NOMO-1 (cell line): ENCODE results near the gene DIP2C.

Source experiments
- DNase-seq, 2 experiments: peaks; one replicate each; lab custom pipeline; 2025; ENCODE audit not compliant: unreplicated experiment in 2 of 2; lab: John Stamatoyannopoulos, UW

DIP2C gene

GRCh38 chr10:508726-509125 is 180.7 kb downstream of the DIP2C start:
- DNase-seq, result no peak

GRCh38 chr10:507908-508444 is 181.5 kb downstream of the DIP2C start:
- DNase-seq, result no peak

- DNase-seq, result no peak
Observed at GRCh38 chr10:507355-507699, 182.1 kb downstream of the DIP2C start.

GRCh38 chr10:506451-507354 is 182.8 kb downstream of the DIP2C start:
- no peak for DNase-seq

GRCh38 chr10:505419-505818 is 184.0 kb downstream of the DIP2C start:
- DNase-seq, result no peak

- DNase-seq, result no peak
Observed at GRCh38 chr10:504806-505205, 184.7 kb downstream of the DIP2C start.

GRCh38 chr10:504121-504611 is 185.3 kb downstream of the DIP2C start:
- DNase-seq, result no peak

GRCh38 chr10:501596-501995 is 187.9 kb downstream of the DIP2C start:
- no peak for DNase-seq

GRCh38 chr10:500876-501275 is 188.6 kb downstream of the DIP2C start:
- DNase-seq, result no peak

- DNase-seq, result no peak
Observed at GRCh38 chr10:499991-500390, 189.5 kb downstream of the DIP2C start.

GRCh38 chr10:498760-499435 is 190.6 kb downstream of the DIP2C start:
- DNase-seq, result no peak

GRCh38 chr10:497898-498451 is 191.5 kb downstream of the DIP2C start:
- DNase-seq, result no peak

GRCh38 chr10:497289-497688 is 192.2 kb downstream of the DIP2C start:
- DNase-seq, result no peak

- DNase-seq, result no peak
Observed at GRCh38 chr10:494556-494955, 194.9 kb downstream of the DIP2C start.

GRCh38 chr10:494149-494542 is 195.3 kb downstream of the DIP2C start:
- DNase-seq, result no peak

GRCh38 chr10:493391-494148 is 195.9 kb downstream of the DIP2C start:
- DNase-seq, result no peak

- no peak for DNase-seq
Observed at GRCh38 chr10:492836-493235, 196.6 kb downstream of the DIP2C start.

- DNase-seq, result no peak
Observed at GRCh38 chr10:491667-492424, 197.6 kb downstream of the DIP2C start.

GRCh38 chr10:490891-491571 is 198.4 kb downstream of the DIP2C start:
- no peak for DNase-seq
